HepG2 (cell line): Measurements from ENCODE around the gene RPS6KA2. TPM values are rescaled to one million over a fixed set of nuclear protein-coding genes. Genes with fewer than 3 reads are reported as not detected.

ENCODE experiments used
- ATAC-seq: fragments of 200-7000 bp; cut with Tn5 transposase; 3 replicates; pipeline ENCODE4 v1.9.1; 2020; ENCODE audit warnings: mild to moderate bottlenecking, moderate library complexity
- BruUV-seq: library from RNA; stranded (reverse); fragments of 400-500 nt; replicated peaks from 2 replicates; lab custom pipeline; 2021; lab: Mats Ljungman, UMichigan
- CTCF ChIA-PET: fragments of 300-600 bp; formaldehyde crosslinking; extraction: SDS; loops from one replicate; lab custom pipeline; 2021; ENCODE audit warnings: low total read pairs, inconsistent platforms, low intra/inter-chr PET ratio; lab: Yijun Ruan, JAX
- POLR2A ChIA-PET: fragments of 350-600 bp; sonication (Branson Sonifier 250); formaldehyde crosslinking; loops from one replicate; lab custom pipeline; 2020; ENCODE audit warnings: antibody characterized with exemption, inconsistent platforms; lab: Yijun Ruan, JAX
- DNase-seq: peaks from one replicate; pipeline ENCODE4 v3.0.0-alpha.2; 2015; ENCODE audit warnings: low spot score
- FAIRE-seq: peaks from 3 replicates; lab custom pipeline; 2011; peaks lifted over from hg19 to GRCh38; lab: Jason Lieb, UNC
- H2AFZ ChIP-seq: one replicate; pipeline ENCODE4 v1.6.1; 2011; ENCODE audit warnings: low read length, inconsistent platforms
- H3K27ac ChIP-seq: fragments of 300-600 bp; 3 replicates; pipeline ENCODE4 v1.8.0; 2011; ENCODE audit warnings: mixed run types, mild to moderate bottlenecking, mixed read lengths, low read length, inconsistent platforms; ENCODE audit not compliant: insufficient read depth; ENCODE audit errors: extremely low read length
- H3K27me3 ChIP-seq, 2 experiments: fragments of 200-600 bp in 1 of 2; 2 replicates in 1 of 2; 3 replicates in 1 of 2; pipeline versions ENCODE4 v1.6.0 to v1.8.0; 2011; ENCODE audit warnings: low read length in 2 of 2, mild to moderate bottlenecking in 2 of 2, moderate library complexity in 2 of 2, inconsistent platforms in 1 of 2; ENCODE audit not compliant: insufficient read depth in 2 of 2, control insufficient read depth in 1 of 2
- H3K36me3 ChIP-seq, 2 experiments: fragments of 200-600 bp in 1 of 2; replicated peaks in 1 of 2; 2 replicates in 1 of 2; 3 replicates in 1 of 2; pipeline versions ENCODE4 v1.5.1 to v1.8.0; 2011; ENCODE audit warnings: low read length in 2 of 2, inconsistent platforms in 1 of 2; ENCODE audit not compliant: insufficient read depth in 2 of 2, control insufficient read depth in 1 of 2
- H3K4me1 ChIP-seq: 2 replicates; pipeline ENCODE4 v1.5.1; 2012; ENCODE audit warnings: low read length, inconsistent platforms; ENCODE audit not compliant: insufficient read depth
- H3K4me2 ChIP-seq: 2 replicates; pipeline ENCODE4 v1.6.0; 2011; ENCODE audit warnings: low read depth, low read length, inconsistent platforms
- H3K4me3 ChIP-seq, 3 experiments: fragments of 200-600 bp in 1 of 3; sonication (generic), shearing (Covaris generic) in 1 of 3; replicated peaks in 1 of 3; 2 replicates each; pipeline ENCODE4 v1.5.1; 2011 to 2016; ENCODE audit warnings: low read length in 3 of 3, inconsistent platforms in 2 of 3, low read depth in 2 of 3, mild to moderate bottlenecking in 2 of 3, control low read depth in 1 of 3, mixed read lengths in 1 of 3; ENCODE audit not compliant: insufficient read depth in 1 of 3
- H3K79me2 ChIP-seq: one replicate; pipeline ENCODE4 v1.6.1; 2011; ENCODE audit warnings: low read length, inconsistent platforms; ENCODE audit not compliant: insufficient read depth
- H3K9ac ChIP-seq: 2 replicates; pipeline ENCODE4 v1.6.0; 2011; ENCODE audit warnings: mild to moderate bottlenecking, low read depth, low read length, inconsistent platforms; ENCODE audit not compliant: insufficient read depth
- H3K9me3 ChIP-seq: 2 replicates; pipeline ENCODE4 v1.5.1; 2012; ENCODE audit warnings: mild to moderate bottlenecking, low read length
- H4K20me1 ChIP-seq: 2 replicates; pipeline ENCODE4 v1.6.0; 2011; ENCODE audit warnings: inconsistent platforms, mild to moderate bottlenecking, low read length, moderate library complexity; ENCODE audit not compliant: insufficient read depth
- BHLHE40 ChIP-seq: IDR thresholded peaks from 2 replicates; pipeline ENCODE4 v1.6.1; 2011; ENCODE audit warnings: low read length, improper control_type of control experiment
- CBFB ChIP-seq: sonication (generic); formaldehyde crosslinking; IDR thresholded peaks from 2 replicates; pipeline ENCODE4 v1.4.0; 2020; ENCODE audit warnings: missing genetic modification reagents
- FOXP1 ChIP-seq, 2 experiments: fragments of 450-650 bp in 1 of 2; IDR thresholded peaks; 2 replicates each; pipeline ENCODE4 v1.6.1; 2017 to 2018; ENCODE audit warnings: antibody characterized with exemption in 1 of 2
- MAFF ChIP-seq: IDR thresholded peaks from 2 replicates; pipeline ENCODE4 v1.6.1; 2011; ENCODE audit warnings: low read depth, low read length, improper control_type of control experiment
- MAFK ChIP-seq, 2 experiments: IDR thresholded peaks in 1 of 2; conservative IDR thresholded peaks in 1 of 2; 2 replicates each; pipeline ENCODE4 v1.6.1; 2011; ENCODE audit warnings: improper control_type of control experiment in 2 of 2, low read length in 2 of 2
- NFE2L2 ChIP-seq: fragments of 150-350 bp; IDR thresholded peaks from 2 replicates; pipeline ENCODE4 v1.6.1; 2014; ENCODE audit warnings: low read length
- NFIB ChIP-seq: sonication (generic); formaldehyde crosslinking; IDR thresholded peaks from 2 replicates; pipeline ENCODE4 v1.9.0; 2021; ENCODE audit warnings: missing genetic modification reagents, mild to moderate bottlenecking, borderline replicate concordance
- NR2F6 ChIP-seq, 2 experiments: IDR thresholded peaks; 2 replicates each; pipeline ENCODE4 v1.6.1; 2016; ENCODE audit warnings: antibody characterized with exemption in 1 of 2, mild to moderate bottlenecking in 1 of 2
- SAP130 ChIP-seq: IDR thresholded peaks from 2 replicates; pipeline ENCODE4 v1.6.1; 2016; ENCODE audit warnings: low read depth
- ZNF589 ChIP-seq: sonication (generic); formaldehyde crosslinking; conservative IDR thresholded peaks from 2 replicates; pipeline ENCODE4 v1.8.0; 2022; ENCODE audit warnings: mild to moderate bottlenecking, moderate library complexity, missing genetic modification reagents
- ZNF674 ChIP-seq: sonication (generic); formaldehyde crosslinking; IDR thresholded peaks from 2 replicates; pipeline ENCODE4 v1.5.0; 2020; ENCODE audit warnings: low read depth, mild to moderate bottlenecking, missing genetic modification reagents
- ZNF678 ChIP-seq: sonication (generic); formaldehyde crosslinking; IDR thresholded peaks from 2 replicates; pipeline ENCODE4 v1.4.0; 2020; ENCODE audit warnings: mild to moderate bottlenecking, missing genetic modification reagents
- WGBS: methylation state at CpG from one replicate; pipeline ENCODE4 v1.1.6; 2017; ENCODE audit warnings: low lambda C conversion rate; 5-methylcytosine and 5-hydroxymethylcytosine counted together
- in situ Hi-C: cut with HindIII; loops from 2 replicates; pipeline ENCODE4 v1.10.0; 2017; ENCODE audit warnings: low pct_unique_long_range_greater_than_20kb; ENCODE audit not compliant: extremely low pct_ligation_motif_present
- intact Hi-C: fragments of 100-400 bp; cut with micrococcal nuclease; formaldehyde crosslinking; loops from one replicate; pipeline ENCODE4 v1.10.0; 2022; ENCODE audit not compliant: unreplicated experiment
- polyA plus RNA-seq, 8 experiments: library from polyadenylated mRNA; depleted of rRNA in 3 of 8; stranded (reverse) in 7 of 8; unstranded in 1 of 8; fragments of >200 nt; fragmentation: Illumina TruSeq in 4 of 8; extraction: Trizol in 4 of 8; gene quantifications; 2 replicates each; pipeline versions ENCODE4 v1.2.1 to v1.2.3, GENCODE V29; 2011 to 2016; ENCODE audit warnings: low read depth in 4 of 8, missing spikeins in 1 of 8, mixed read lengths in 1 of 8; ENCODE audit not compliant: insufficient read depth in 1 of 8
- total RNA-seq, 5 experiments: library from RNA; depleted of rRNA; stranded (reverse); fragments of >200 nt; fragmentation: Illumina TruSeq; extraction: Trizol; gene quantifications; 2 replicates each; pipeline ENCODE4 v1.2.3, GENCODE V29; 2016; ENCODE audit warnings: low read depth in 1 of 5

The RPS6KA2 gene
- total and polyA plus RNA-seq, 2 of the 13 experiments (the other 11 are each of a cell fraction or from before 2014, with no cell fraction given), result 0.22 to 0.38 TPM

- ChIA-PET POLR2A (no interaction called here), CTCF (no interaction called here)
- no TSS peak for BruUV-seq
- Histone ChIP-seq H3K4me3 (no peak overlapping the region), H3K27ac (no peak overlapping the region), H3K4me2 (no peak overlapping the region), H3K27me3 (peaks cover 9 to 92% of the 10 kb centered on the region in 2 experiments), H3K9me3 (no peaks in the 10 kb centered on the region), H3K36me3 (no peaks in the 10 kb centered on the region), H3K4me1 (no peaks in the 10 kb centered on the region), H2AFZ (no peak overlapping the region), H3K9ac (no peak overlapping the region), H3K79me2 (no peaks in the 10 kb centered on the region), H4K20me1 (no peaks in the 10 kb centered on the region; the same call in 1 of the 2 replicates)
- FAIRE-seq (no peak), ATAC-seq (no peak), DNase-seq (peak; percentile 20)
- WGBS, result 30% methylated on average over 26 of the region's 26 CpGs
- in situ Hi-C loops, result no loop called here
- intact Hi-C loops, result no loop called here
- TF ChIP-seq ZNF678 (CRISPR knock-in tag) (no peak), NFE2L2 (peak; percentile 38), NR2F6 (IDR thresholded peaks at IDR 0.05) (no peak), NR2F6 (CRISPR knock-in tag; IDR thresholded peaks at IDR 0.05) (no peak), NFIB (no peak), ZNF589 (CRISPR knock-in tag) (no peak), FOXP1 (IDR thresholded peaks at IDR 0.05) (no peak), FOXP1 (CRISPR knock-in tag; IDR thresholded peaks at IDR 0.05) (no peak), MAFK (conservative IDR thresholded peaks at IDR 0.05 in 1 of 2, IDR thresholded peaks at IDR 0.05 in 1 of 2; ENCODE audit: low read length in 2 of 2) (peak; percentile 46 to 56; a peak in 2 of 4 replicates), SAP130 (CRISPR knock-in tag) (no peak), MAFF (peak; percentile 38), ZNF674 (CRISPR knock-in tag) (no peak), CBFB (CRISPR knock-in tag) (no peak), BHLHE40 (peak; percentile 54; the same call in 1 of the 2 replicates)
- TF ChIP-seq, all 625 proteins: peak for 4
These were observed 6.9 kb upstream of the RPS6KA2 start for GRCh38 chr6:166633732-166634535.
